ENCODE data around the gene OOSP4A. TPM values are rescaled to one million over a fixed set of nuclear protein-coding genes. Genes with fewer than 3 reads are reported as not detected.

Gene OOSP4A
- total and polyA plus RNA-seq, 10 donors = not detected

DNA sequence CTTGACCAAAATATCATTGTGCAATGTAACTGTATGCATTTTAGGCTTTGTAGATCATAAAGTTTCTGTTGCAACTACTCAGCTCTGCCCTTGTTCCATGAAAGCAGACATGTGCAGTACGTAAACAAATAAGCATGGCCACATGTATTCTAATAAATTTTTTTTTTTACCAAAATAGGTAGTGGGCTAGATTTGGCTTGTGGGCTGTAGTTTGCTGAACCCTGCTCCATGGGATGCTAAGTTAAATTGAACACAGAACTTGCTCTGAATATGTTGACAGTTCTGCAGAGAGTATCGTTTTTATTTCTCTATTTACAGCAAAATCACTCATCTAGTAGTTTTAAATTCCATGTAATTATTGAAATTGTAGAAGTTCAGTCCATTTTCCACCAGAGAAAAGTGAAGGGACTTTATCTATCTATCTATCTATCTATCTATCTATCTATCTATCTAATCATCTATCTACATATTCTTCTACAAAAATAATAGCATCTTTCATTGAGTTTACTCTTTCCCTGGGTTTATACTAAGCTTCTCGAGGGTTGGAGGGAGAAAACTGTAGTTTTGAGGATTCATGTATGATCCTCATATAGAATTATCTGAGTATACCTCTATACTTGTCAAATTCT lies 9.5 kb upstream of the OOSP4A start:
- intact Hi-C loops (cut with DNase I; ENCODE audit: low total_unique reads) = no loop called here
- 72 to 86% (median 75%) methylated on average over 3 of the region's 3 CpGs for WGBS, 5 donors
- TF ChIP-seq, protein P1, sequence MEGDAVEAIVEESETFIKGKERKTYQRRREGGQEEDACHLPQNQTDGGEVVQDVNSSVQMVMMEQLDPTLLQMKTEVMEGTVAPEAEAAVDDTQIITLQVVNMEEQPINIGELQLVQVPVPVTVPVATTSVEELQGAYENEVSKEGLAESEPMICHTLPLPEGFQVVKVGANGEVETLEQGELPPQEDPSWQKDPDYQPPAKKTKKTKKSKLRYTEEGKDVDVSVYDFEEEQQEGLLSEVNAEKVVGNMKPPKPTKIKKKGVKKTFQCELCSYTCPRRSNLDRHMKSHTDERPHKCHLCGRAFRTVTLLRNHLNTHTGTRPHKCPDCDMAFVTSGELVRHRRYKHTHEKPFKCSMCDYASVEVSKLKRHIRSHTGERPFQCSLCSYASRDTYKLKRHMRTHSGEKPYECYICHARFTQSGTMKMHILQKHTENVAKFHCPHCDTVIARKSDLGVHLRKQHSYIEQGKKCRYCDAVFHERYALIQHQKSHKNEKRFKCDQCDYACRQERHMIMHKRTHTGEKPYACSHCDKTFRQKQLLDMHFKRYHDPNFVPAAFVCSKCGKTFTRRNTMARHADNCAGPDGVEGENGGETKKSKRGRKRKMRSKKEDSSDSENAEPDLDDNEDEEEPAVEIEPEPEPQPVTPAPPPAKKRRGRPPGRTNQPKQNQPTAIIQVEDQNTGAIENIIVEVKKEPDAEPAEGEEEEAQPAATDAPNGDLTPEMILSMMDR (IDR thresholded peaks at IDR 0.05 in 8 of 11, conservative IDR thresholded peaks at IDR 0.05 in 3 of 11) = no peak
- TF ChIP-seq POLR2A (IDR thresholded peaks at IDR 0.05) = no peak
- no peak for TF ChIP-seq POLR2AphosphoS5 (IDR thresholded peaks at IDR 0.05)
- no peaks in the 10 kb centered on the region for H3K4me1 ChIP-seq
- no peaks in the 10 kb centered on the region for H3K36me3 ChIP-seq
- H3K27ac ChIP-seq = no peak overlapping the region
- H3K27me3 ChIP-seq (replicated peaks in 1 of 7) = peaks cover 0 to 4% (median 0%) of the 10 kb centered on the region in 7 donors
- no peak for DNase-seq
- H3K4me3 ChIP-seq = no peak overlapping the region
- no peaks in the 10 kb centered on the region for H3K9me3 ChIP-seq

DNA sequence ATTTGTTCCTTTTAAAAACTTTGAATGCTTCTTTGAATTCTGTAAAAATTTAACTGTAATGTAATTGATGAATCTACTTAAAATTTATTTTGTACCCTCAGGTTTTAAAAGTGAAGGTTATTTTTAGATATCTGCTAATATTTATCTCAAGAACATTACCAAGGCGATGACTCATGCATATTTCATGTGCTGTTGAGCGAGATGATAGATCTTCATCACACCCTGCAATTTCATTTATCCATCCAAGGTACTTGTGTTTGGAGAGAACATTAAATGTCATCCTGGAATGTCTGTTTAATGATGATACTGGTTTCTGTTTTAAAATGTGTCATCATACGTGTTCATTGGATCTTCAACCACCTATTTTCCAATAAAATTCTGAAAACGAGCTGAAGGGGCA lies 6.7 kb upstream of the OOSP4A start:
- Histone ChIP-seq H3K9me3 (no peaks in the 10 kb centered on the region), H3K36me3 (no peaks in the 10 kb centered on the region), H3K27me3 (replicated peaks in 1 of 7) (peaks cover 0 to 4% (median 0%) of the 10 kb centered on the region in 7 donors), H3K4me1 (peaks cover 0 to 3% (median 0%) of the 10 kb centered on the region in 6 donors), H3K4me3 (no peak overlapping the region), H3K27ac (no peak overlapping the region)
- 70 to 87% (median 84%) methylated on average over 4 of the region's 4 CpGs for WGBS, 5 donors
- TF ChIP-seq, protein P1 (IDR thresholded peaks at IDR 0.05 in 8 of 11, conservative IDR thresholded peaks at IDR 0.05 in 3 of 11) = no peak
- TF ChIP-seq POLR2A (IDR thresholded peaks at IDR 0.05) = no peak
- no peak for TF ChIP-seq POLR2AphosphoS5 (IDR thresholded peaks at IDR 0.05)
- intact Hi-C loops (cut with DNase I; ENCODE audit: low total_unique reads) = no loop called here
- no peak for DNase-seq

DNA sequence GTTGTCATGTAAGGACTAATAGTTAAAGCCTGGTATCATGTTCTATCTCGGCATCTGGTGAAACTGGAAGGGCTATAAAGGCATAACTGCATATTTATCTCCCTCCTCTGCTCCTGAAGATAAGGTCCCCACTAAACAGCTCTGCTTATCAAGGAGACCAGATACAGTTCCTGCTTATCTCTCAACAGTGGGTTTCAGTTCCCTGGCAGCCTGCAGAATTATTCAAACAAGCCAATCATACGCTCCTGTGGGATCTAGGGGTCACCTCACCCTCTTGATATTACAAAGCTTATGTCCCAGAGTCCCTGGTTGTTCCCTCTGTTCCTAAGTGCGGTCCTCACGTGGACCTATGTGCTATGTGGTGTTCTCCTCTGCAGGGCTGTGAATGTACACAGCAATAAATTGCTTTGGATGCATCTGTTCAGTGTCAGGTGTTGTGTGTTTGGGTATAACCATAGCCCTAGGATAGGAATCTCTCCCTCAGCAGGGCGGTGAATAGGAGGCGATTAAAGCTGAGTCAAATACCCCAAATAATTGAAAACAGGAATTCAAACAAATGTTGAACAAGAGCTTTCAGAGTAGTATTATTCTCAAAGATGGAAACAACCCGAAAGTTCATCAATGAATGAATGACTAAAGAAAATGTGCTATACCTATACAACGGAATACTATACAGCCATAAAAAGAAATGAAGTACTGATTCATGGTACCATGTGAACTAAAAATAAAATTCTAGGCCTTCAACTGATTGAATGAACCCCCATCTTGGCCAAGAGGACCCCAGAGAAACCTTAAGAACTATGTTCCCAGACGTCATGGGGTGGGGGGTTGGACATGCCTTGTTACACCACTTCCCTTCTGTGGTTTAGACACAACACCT lies 3.1 kb upstream of the OOSP4A start:
- 67 to 75% (median 71%) methylated on average over 9 of the region's 9 CpGs for WGBS, 5 donors
- Histone ChIP-seq H3K27me3 (replicated peaks in 1 of 7) (peaks cover 0 to 4% (median 0%) of the 10 kb centered on the region in 7 donors), H3K9me3 (no peaks in the 10 kb centered on the region), H3K36me3 (no peaks in the 10 kb centered on the region), H3K4me3 (no peak overlapping the region), H3K27ac (peak overlapping the region in 6 of 8 donors; percentile 2 to 67 (median 28)), H3K4me1 (peaks cover 0 to 4% (median 0%) of the 10 kb centered on the region in 6 donors)
- TF ChIP-seq, protein P1 (IDR thresholded peaks at IDR 0.05 in 8 of 11, conservative IDR thresholded peaks at IDR 0.05 in 3 of 11) = no peak
- no peak for TF ChIP-seq POLR2AphosphoS5 (IDR thresholded peaks at IDR 0.05)
- no peak for TF ChIP-seq POLR2A (IDR thresholded peaks at IDR 0.05)
- DNase-seq = no peak
- intact Hi-C loops (cut with DNase I; ENCODE audit: low total_unique reads) = no loop called here

DNA sequence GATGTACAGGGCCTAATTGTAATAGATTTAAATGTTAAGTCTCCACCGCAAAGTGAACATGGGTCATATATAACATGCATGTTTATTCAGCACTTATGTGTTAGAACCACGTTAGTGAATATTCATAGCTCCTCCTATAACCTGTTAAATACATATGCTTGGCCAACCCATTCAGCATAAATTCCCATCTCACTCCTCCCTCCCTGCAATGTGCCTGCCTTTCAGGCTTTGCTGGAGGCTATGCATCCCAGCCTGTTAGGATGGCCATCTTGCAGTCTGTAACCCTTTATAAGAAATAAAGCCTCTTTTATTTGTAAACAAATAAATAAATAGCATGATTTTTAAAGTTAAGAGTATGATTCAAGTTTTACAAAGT lies 1.7 kb upstream of the OOSP4A start:
- intact Hi-C loops (cut with DNase I; ENCODE audit: low total_unique reads) = no loop called here
- no peak overlapping the region for H3K4me3 ChIP-seq
- 70 to 85% (median 80%) methylated on average over 2 of the region's 2 CpGs for WGBS, 5 donors
- peak overlapping the region in 2 of 8 donors; percentile 42 to 67 for H3K27ac ChIP-seq
- H3K36me3 ChIP-seq = no peaks in the 10 kb centered on the region
- no peak for DNase-seq
- peaks cover 0 to 4% (median 0%) of the 10 kb centered on the region in 6 donors for H3K4me1 ChIP-seq
- TF ChIP-seq, protein P1 (IDR thresholded peaks at IDR 0.05 in 8 of 11, conservative IDR thresholded peaks at IDR 0.05 in 3 of 11) = no peak
- TF ChIP-seq POLR2A (IDR thresholded peaks at IDR 0.05) (no peak), POLR2AphosphoS5 (IDR thresholded peaks at IDR 0.05) (no peak)
- H3K27me3 ChIP-seq (replicated peaks in 1 of 7) = no peaks in the 10 kb centered on the region
- H3K9me3 ChIP-seq = no peaks in the 10 kb centered on the region
